ENCODE measurements around the gene HDHD3.
"Not testable (repeated sequence)": the region's sequence is repeated elsewhere in the genome, so short reads cannot be mapped to it uniquely, and the experiment has no call there.

GRCh38 chr9:113381441-113381840 is 4.7 kb upstream of the HDHD3 start:
- TF ChIP-seq CTCF (conservative IDR thresholded peaks at IDR 0.05); EZH2 (IDR thresholded peaks at IDR 0.05; ENCODE audit: low read depth): not testable (repeated sequence)
